Femur (tissue), 1 donor: Measurements from ENCODE around the gene ANO7.
A peak's percentile ranks its signal among the peaks of the same experiment; 100 is the strongest.

Experiments
- DNase-seq: peaks from one replicate; pipeline ENCODE4 v3.0.0-alpha.2; 2017

The ANO7 gene

DNA sequence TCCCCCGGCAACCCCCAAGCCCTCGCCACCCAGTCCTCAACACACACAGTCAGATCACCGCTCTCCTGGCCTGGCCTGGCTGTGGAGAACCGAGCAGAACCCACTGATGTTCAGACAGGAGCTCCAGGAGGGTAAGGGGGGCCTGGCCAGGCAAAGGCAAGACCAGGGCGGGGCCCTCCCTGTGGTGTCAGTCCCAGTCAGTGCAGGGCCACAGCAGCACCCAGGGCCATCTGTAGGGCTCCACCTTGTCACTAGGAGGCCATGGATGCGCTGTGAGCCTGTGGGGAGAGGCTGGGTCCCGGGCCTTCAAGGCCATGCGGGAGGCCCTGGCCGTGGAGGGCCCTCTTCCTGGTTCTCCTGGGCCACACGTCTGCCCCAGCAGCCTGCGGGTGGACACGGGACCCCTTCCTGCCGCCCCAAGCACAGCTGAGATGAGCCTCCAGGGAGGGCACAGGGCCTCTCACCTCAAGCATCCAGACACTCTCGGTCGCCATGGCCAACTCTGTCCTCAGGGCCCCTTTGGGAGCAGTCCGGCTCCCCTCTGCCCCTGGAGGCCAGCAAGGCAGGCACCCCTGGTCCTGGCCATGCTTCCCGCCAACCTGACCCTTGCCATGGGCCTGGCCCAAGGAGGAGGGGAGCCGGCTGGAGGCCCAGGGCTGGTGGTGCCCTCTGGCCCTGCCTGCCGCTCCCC, 2.0 kb downstream of the ANO7 start:
- peak; percentile 12 for DNase-seq

DNA sequence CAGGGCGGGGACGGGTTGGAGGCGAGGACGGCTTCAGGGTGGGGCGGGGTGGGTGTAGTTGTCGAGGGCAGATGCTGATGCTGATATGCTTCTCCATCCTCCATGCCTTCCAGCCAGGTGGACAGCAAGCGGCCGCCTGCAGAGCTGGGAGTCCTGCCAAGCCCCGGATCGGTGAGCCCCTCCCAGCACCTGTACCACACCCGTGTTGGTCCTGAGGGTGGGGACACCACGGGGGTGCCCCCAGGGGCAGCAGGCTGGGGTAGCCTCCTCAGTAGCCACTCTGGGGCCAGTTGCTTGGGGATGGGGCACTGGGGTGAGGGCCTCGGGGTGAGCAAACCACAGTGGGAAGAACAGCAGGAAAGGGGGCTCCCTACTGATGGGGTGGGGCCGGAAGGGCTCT, 2.6 kb downstream of the ANO7 start:
- DNase-seq = peak; percentile 11

DNA sequence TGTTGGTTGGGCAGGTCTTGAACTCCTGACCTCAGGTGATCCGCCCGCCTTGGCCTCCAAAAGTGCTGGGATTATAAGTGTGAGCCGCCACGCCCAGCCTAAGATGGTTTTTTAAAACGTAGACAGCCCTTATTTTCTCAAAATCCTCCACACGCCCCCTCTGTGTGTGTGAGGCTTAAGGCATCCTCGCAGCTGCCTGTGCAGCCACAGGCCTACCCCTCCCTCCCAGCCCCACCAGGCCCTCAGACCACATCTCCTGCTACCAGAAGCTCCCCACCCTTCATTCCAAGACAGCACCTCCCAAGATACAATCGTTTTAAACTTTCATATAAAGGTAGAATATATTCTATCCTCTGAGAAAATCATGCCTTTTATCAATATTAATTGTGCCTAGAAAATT, 4.8 kb downstream of the ANO7 start:
- DNase-seq = peak; percentile 3

DNA sequence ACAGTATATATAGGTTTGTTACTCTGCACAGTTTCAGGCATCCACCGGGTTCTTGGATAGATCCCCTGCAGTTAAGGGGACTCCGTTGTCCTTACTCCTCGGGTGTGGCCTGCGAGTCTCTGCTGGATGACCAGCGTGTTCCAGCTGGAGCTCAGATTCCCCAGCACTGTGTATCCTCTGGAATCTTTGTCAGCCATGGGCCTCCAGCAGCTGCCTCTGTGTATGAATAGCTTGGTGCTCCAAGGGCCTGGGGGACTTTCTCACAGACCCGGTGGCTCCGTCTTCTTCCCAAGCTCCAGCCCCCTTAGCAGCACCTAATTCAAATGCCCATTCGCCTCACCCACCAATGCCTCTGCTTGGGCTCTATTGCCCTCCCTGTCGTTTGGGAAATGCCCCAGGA, 6.3 kb downstream of the ANO7 start:
- peak; percentile 8 for DNase-seq

DNA sequence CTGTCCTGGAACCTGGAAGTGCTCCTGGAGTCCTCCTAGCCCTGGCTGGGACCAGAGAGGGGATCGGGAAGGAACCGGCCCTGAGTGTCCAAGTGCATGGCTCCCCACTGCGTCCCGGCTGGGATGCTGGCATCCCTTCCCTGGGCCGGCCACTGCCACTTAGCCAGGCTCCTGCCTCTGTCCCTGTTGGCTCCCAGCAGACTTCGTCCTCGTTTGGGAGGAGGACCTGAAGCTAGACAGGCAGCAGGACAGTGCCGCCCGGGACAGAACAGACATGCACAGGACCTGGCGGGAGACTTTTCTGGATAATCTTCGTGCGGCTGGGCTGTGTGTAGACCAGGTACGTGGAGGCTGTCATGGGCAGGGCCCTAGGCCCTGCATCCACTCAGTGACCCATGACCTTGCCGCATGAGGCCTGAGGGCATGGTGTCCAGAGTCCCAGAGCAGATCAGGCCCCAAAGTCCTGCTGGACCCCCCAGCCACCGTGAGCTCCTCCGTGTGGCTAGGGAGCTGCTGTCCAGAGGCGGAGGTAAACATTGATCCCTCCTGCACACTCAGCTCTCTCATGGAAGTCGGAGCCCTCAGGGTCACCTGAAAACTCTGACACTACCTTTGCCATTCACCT, 7.1 kb downstream of the ANO7 start:
- peak; percentile 8 for DNase-seq

DNA sequence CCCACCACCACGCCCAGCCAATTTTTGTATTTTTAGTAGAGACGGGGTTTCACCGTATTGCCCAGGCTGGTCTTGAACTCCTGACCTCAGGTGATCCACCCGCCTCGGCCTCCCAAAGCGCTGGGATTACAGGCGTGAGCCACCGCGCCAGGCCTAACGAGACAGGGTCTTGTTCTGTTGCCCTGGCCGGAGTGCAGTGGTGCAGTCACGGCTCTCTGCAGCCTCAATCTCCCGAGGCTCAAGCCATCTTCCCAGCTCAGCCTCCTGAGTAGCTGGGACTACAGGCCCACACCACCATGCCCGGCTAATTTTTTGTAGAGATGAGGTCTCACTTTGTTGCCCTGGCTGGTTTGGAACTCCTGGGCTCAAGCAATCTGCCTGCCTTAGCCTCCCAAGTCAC, 8.8 kb downstream of the ANO7 start:
- DNase-seq = peak; percentile 13

DNA sequence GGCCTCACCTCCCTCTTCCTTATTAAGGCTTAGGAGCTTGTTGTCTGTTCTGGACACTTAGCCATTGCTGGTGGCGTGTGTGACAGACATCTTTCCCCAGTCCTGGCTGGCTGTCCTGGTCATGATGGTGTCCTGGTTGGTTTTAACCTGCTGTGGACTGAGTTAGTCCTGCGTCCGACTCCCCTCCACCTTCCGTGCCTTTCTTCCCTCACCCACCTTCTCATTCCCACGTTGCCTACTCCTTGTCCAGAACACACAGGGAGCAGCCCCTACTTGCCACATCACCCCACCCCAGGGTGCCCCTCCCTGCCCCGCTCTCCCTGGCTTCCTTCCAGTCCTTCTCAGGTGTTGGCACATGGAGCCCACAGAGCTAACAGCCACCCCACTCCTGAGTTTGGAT, 9.5 kb downstream of the ANO7 start:
- DNase-seq = peak; percentile 5

DNA sequence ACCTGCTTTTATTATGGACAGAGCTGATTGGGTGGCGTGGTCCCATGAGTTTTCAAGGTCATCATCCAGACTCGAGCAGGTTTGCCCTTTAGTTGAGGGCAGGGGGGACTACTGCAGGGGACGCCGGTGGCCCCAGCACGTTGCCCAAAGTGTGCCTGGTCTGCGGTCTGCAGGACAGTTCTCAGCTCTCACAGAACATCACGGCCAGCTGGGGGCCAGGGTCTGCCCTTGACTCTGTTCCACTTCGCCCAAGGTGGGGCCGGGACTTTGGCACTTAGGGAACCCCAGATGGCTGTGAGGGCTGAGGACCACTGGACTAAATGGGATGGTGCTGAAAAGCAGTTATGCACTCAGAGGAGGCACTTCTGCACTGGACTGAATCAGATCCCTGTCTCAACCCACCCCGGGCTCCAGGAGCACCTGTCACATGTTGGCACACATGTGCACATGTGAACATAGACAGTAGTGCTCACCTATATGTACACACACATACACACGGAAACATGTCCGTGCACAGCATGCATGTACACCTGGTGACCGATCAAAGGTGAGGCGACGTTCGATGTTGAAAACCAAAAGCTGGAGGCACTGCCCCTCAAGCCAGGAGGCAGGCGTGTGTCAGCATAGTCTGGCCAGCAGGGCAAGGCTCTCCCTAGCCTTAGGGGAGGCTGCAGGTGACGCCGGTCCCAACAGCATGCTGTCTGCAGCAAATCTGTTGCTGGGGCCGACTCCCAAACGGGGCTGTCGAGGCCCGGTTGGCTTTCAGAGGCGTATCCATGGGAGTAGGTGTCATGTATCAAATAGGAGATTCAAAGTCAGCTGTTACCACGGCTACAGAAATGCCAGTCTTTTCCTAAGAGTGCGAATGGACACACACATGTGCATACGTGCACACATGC, 10.2 kb downstream of the ANO7 start:
- no peak for DNase-seq

DNA sequence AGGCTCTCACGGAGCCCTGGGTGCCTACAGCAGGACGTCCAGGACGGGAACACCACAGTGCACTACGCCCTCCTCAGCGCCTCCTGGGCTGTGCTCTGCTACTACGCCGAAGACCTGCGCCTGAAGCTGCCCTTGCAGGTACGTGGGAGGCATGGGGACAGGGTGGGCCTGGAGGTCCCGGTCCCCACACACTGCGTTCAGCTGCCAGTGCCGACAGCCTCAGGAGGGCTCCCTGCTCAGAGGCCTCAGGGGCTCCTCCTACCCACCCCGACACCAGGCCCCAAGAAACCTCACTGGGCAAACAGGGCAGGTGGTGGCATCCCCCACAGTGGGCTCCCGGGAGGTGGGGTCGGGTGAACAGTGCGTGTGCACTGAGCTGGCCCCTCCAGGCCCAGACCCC, 10.8 kb downstream of the ANO7 start:
- DNase-seq = no peak

DNA sequence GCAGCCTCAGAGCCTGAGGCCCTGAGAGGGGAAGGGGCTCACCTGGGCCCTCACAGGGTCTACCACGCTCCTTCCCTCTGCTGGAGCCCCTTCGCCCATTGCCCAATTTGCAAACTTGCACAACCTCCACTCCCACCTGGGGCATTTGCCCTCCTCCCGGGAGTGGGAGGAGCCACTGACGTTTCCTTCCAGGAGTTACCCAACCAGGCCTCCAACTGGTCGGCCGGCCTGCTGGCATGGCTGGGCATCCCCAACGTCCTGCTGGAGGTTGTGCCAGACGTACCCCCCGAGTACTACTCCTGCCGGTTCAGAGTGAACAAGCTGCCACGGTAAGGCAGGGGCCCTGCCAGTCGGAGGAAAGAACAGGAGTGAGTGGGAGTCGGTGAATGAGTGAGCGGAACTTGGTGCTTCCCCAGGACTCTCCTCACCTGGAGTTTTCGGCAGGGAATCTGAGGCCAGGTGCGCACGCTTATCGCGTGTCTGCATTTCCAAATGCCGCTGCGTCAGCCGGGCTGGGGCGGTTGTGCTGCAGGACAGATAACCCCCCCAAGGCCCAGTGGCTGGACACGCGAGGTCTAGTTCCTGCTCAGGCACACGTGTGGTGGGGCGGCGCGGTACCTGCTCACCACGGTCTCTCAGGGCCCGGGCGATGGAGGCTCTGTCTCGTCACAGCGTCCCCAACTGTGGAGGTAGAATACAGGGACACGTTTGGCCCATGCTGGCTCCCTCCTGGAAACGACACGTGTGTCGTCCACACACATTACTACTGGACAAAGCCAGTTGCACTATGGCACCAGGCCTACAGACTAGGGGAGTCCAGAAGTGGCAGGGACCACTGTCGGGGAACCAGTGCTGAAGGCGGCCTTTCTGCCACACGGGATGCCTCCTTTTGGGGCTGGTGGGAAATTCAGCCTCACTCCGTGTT, 11.7 kb downstream of the ANO7 start:
- no peak for DNase-seq

DNA sequence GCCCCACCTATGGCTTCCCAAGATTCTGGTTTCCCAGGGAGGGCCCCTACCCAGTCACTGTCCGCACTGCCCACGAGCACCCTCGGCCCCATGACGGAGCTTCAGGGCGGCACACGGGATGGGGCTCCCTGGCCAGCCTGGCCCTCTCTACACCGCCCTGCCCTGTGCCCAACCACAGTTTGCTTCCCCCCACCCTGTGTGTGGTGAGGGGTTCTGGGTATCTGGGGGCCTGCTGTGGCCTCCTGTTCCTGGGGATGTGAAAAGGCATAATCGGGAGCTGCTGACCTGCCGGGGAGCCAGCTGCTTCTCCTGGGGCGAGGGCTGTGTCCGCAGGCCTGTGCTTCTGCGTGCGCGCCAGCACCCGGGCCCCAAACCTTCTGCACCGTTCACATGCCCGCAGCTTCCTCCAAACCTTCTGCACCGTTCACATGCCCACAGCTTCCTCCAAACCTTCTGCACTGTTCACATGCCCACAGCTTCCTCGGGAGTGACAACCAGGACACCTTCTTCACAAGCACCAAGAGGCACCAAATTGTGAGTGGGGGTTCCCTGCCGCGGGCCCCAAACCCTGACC, 12.4 kb downstream of the ANO7 start:
- no peak for DNase-seq

DNA sequence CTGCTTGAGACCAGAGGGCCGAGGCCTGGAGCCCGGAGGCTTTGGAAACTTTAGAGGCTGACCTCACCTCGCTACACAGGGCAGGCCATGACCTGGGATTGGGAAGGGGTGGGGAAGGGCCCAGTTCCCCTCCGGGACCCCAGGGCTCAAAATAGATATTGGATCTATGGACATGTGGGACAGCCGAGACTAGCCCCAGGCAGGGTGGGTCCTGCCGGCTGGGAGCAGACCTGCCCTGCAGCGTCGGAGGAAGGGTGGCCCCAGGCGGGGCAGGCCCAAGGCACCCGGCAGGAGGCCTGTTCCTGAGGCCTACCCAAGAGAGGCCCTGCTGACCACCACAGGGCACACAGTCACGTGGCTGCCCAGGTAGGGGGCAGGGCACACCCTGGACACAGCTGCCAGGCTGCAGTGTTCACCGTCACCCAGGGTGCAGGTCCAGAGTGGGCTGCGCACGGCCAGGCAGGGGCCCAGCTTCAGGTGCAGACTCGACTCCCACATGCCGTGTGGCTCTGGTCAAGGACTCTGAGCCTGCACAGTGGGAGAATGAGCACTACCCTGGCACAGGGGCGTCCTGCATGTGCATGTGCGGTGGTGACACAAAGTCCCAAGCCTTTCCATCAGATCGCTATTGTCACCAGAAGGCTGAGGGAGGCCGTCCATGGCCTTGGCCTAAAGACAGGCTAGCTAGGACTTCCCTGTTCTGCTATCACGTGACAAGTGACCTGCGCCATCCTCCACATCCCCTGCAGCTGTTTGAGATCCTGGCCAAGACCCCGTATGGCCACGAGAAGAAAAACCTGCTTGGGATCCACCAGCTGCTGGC, 13.2 kb downstream of the ANO7 start:
- DNase-seq = no peak

DNA sequence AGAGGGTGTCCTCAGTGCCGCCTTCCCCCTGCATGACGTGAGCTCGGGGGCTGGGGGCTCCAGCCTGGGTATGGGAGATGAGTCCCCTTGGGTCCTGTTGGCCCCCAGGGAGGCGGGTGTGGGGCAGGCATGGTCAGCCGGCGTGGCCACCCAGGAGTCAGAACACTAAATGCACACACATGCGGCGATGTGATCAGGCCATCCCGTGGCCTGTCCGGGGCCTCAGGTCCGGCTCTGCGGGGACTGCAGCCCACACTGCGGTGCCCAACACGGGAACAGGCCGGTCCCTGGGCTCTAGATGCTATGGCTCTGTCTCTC, 13.8 kb downstream of the ANO7 start:
- DNase-seq = no peak

DNA sequence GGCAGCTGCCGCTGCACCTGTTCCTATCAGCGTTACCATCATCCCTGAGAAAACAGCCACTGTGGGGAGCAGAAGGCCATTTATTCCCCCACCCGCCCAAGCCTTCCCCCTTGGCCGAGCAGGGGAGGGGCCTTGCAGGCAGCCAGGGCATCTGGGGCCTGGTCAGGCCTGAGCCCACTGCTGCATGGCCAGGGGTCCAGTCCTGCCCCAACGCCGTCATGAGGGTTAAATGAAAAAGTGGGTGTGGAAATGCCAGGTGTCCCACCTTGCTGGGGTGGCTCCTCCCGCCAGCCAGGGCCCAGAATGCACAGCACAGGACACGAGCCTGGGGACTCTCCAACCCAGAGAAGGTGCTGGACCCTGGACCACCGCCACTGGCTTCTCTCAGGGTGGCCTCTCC, 14.2 kb downstream of the ANO7 start:
- no peak for DNase-seq

DNA sequence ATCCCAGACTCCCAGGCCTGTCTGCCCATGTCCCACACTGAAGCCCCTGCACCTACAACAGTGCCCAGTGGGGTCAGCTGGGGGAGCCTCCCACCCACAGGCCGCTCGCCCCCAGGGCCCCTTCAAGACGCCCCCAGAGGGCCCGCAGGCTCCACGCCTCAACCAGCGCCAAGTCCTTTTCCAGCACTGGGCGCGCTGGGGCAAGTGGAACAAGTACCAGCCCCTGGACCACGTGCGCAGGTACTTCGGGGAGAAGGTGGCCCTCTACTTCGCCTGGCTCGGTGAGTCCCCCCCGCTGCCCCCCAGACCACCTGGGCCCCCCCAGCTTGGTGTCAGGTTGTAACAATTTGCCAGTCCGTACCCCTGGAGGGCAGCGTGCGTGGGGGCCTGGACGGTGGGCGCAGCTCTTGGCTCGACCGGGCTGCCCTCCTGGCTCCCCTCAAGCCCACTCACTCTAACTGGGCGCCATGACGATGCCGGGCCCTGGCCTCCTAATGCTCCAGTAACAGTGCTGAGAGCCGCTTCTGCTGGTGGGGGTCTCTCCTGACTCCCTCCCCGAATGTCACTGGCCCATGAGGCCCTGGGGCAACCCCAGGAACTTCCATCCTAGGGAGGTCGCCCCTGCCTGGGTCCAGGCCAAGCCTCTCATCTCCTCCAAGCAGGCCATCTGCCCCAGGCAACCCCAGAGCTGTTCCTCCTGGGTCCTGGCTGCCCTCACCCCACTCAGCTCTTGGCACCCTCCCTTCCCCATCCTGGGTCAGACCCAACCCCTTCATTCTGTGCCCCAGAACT, 14.9 kb downstream of the ANO7 start:
- peak; percentile 17 for DNase-seq

DNA sequence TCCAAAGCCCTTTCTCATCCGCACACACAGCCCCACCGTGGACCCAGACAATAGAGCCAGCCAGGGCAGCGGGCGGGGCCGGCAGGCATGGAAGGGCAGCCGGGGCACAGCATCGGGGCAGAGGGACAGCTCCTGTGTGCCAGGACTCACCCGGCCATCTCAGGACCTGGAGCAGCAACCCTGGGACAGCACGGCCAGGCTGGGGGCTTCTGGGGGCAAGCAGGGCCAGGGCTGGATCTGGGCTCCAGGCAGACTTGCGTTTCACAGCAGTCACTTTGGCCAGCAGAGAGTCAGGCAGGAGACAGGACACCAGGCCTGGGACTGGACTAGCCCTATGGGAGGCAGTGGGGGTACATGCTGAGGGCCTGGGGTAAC, 15.5 kb downstream of the ANO7 start:
- peak; percentile 14 for DNase-seq

DNA sequence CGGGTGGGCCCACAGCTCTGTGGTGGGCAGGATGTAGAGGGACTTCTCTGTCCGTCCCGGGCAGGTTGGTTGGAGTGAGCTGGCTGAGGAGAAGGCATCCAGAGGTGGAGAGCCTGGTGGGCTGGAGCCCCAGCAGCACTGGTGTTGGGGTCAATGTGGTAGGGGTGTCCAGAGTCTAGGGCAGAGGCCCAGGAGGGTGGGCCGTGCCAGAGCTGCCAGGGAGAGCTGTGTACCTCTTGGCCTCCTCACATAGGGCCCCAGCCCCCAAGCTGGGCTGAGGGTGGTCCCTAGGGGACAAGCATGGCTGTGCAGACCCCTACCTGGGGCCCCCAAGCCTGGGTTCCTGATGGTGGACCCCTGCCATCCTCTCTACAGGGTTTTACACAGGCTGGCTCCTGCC, 16.0 kb downstream of the ANO7 start:
- peak; percentile 15 for DNase-seq

DNA sequence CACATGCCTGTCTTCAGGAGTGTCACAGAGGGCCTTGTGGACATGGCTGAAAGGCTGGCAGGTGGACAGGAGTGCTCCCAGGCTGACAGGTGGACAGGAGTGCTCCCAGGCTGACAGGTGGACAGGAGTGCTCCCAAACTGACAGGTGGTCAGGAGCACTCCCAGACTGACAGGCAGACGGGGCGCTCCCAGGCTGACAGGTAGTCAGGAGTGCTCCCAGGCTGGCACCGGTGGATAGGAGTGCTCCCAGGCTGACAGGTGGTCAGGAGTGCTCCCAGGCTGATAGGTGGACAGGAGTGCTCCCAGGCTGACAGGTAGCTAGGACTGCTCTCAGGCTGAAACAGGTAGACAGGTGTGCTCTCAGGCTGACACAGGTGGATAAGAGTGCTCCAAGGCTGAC, 16.6 kb downstream of the ANO7 start:
- no peak for DNase-seq

DNA sequence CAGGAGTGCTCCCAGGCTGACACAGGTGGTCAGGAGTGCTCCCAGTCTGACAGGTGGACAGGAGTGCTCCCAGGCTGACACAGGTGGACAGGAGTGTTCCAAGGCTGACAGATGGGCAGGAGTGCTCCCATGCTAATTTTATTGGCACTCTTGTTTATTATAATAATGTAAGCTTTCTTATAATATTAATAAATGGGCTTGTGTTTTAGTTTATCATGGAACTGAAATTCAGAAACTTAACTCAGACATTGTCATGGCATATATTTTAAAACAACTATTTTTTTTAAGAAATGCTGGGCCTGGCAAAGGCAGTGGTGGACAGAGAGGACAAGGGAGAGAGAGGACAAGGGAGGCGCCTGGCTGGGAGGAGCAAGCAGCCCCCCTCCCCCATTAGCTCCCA, 18.7 kb downstream of the ANO7 start:
- DNase-seq = no peak

DNA sequence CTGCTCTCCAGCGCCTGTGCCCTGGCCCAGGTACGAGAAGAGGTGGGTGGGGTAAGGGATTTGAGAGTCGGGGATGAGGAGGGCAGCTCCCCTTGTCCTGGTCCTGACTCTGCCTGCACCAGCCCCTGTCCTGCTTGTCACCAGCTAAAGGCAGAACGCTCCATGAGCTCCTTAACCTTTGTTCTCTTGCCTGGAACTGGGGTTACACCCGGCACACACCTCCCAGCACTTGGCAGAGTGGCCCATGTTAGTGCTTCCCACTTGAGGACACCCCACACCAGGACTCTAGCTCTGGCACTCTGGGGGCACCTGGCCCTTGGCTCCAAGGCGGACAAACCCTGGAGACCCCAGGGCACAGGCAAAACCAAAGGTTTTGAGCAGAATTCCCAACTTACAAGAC, 19.2 kb downstream of the ANO7 start:
- no peak for DNase-seq

DNA sequence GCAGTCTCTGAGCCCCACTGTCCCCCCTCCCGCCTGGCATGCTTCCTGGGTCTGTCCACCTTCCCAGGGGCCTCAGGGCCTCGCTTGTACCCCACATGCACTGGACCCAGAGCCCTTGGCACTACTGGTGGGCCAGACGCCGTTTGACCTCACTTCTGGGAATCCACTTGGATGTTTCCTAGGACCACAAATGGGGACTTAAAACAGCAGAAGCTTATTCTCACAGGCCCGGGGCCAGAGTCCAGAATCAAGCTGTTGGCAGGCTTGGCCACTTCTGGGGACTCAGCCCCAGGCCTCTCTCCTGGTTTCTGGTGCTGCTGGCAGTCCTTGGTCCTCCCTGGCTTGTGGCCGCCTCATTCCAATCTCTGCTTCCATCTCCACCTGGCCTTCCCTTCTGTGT, 19.6 kb downstream of the ANO7 start:
- DNase-seq = no peak
